Measurements from ENCODE around the gene PLS1. TPM values are rescaled to one million over a fixed set of nuclear protein-coding genes. Genes with fewer than 3 reads are reported as not detected.

The PLS1 gene
- total and polyA plus RNA-seq, 2 experiments from 2014 or later, result 3.4 to 5.0 TPM

GRCh38 chr3:142611206-142611605 is 15.0 kb downstream of the PLS1 start:
- no peaks in the 10 kb centered on the region for H3K36me3 ChIP-seq
- no peaks in the 10 kb centered on the region for H3K27me3 ChIP-seq
- H3K9me3 ChIP-seq (ENCODE audit: low read depth), result no peaks in the 10 kb centered on the region
- no peak overlapping the region for H3K27ac ChIP-seq
- H3K4me1 ChIP-seq (ENCODE audit: low read depth), result no peaks in the 10 kb centered on the region
- no peak overlapping the region for H3K4me3 ChIP-seq
- no peak for DNase-seq (ENCODE audit: low read depth in 1 of 2, low spot score in 1 of 2)
- no peak for TF ChIP-seq CTCF (IDR thresholded peaks at IDR 0.05; ENCODE audit: low read depth, low read length)

GRCh38 chr3:142613491-142613890 is 17.3 kb downstream of the PLS1 start:
- Histone ChIP-seq H3K27ac (no peak overlapping the region), H3K4me3 (no peak overlapping the region), H3K4me1 (ENCODE audit: low read depth) (no peaks in the 10 kb centered on the region), H3K36me3 (no peaks in the 10 kb centered on the region), H3K9me3 (ENCODE audit: low read depth) (no peaks in the 10 kb centered on the region), H3K27me3 (no peaks in the 10 kb centered on the region)
- TF ChIP-seq CTCF (IDR thresholded peaks at IDR 0.05; ENCODE audit: low read depth, low read length), result no peak
- DNase-seq (ENCODE audit: low read depth in 1 of 2, low spot score in 1 of 2), result no peak

GRCh38 chr3:142614059-142614626 is 17.9 kb downstream of the PLS1 start:
- H3K4me3 ChIP-seq, result no peak overlapping the region
- H3K36me3 ChIP-seq, result no peaks in the 10 kb centered on the region
- DNase-seq (ENCODE audit: low read depth in 1 of 2, low spot score in 1 of 2), result no peak
- H3K9me3 ChIP-seq (ENCODE audit: low read depth), result no peaks in the 10 kb centered on the region
- H3K27ac ChIP-seq, result no peak overlapping the region
- H3K27me3 ChIP-seq, result no peaks in the 10 kb centered on the region
- H3K4me1 ChIP-seq (ENCODE audit: low read depth), result no peaks in the 10 kb centered on the region
- TF ChIP-seq CTCF (IDR thresholded peaks at IDR 0.05; ENCODE audit: low read depth, low read length), result no peak

- no peak overlapping the region for H3K4me3 ChIP-seq
- TF ChIP-seq CTCF (IDR thresholded peaks at IDR 0.05; ENCODE audit: low read depth, low read length), result no peak
- no peaks in the 10 kb centered on the region for H3K4me1 ChIP-seq (ENCODE audit: low read depth)
- no peak overlapping the region for H3K27ac ChIP-seq
- H3K27me3 ChIP-seq, result no peaks in the 10 kb centered on the region
- DNase-seq (ENCODE audit: low read depth in 1 of 2, low spot score in 1 of 2), result no peak
- H3K9me3 ChIP-seq (ENCODE audit: low read depth), result no peaks in the 10 kb centered on the region
- H3K36me3 ChIP-seq, result no peaks in the 10 kb centered on the region
Measured at GRCh38 chr3:142615171-142615570, 19.0 kb downstream of the PLS1 start.

GRCh38 chr3:142618917-142619461 is 22.8 kb downstream of the PLS1 start:
- no peak for DNase-seq (ENCODE audit: low read depth in 1 of 2, low spot score in 1 of 2)
- no peaks in the 10 kb centered on the region for H3K27me3 ChIP-seq

More at GRCh38 chr3:142618917-142619461, 22.8 kb downstream of the PLS1 start:
- H3K9me3 ChIP-seq (ENCODE audit: low read depth), result no peaks in the 10 kb centered on the region
- H3K36me3 ChIP-seq, result no peaks in the 10 kb centered on the region
- H3K4me1 ChIP-seq (ENCODE audit: low read depth), result no peaks in the 10 kb centered on the region
- H3K27ac ChIP-seq, result no peak overlapping the region
- no peak for TF ChIP-seq CTCF (IDR thresholded peaks at IDR 0.05; ENCODE audit: low read depth, low read length)
- no peak overlapping the region for H3K4me3 ChIP-seq

Data from cardiac muscle cell (in vitro differentiated cells and primary cell).